DND-41 (cell line): ENCODE data around the gene SPTBN5.

ENCODE experiments used
- CTCF ChIP-seq: IDR thresholded peaks from 2 replicates; pipeline ENCODE4 v1.5.1; 2012; ENCODE audit warnings: borderline replicate concordance, low read length, moderate library complexity, mild to moderate bottlenecking; ENCODE audit not compliant: poor library complexity, severe bottlenecking; ENCODE audit errors: extremely low read depth
- EZH2 ChIP-seq: IDR thresholded peaks from 3 replicates; pipeline ENCODE4 v1.6.1; 2012; ENCODE audit warnings: borderline replicate concordance, low read depth, mild to moderate bottlenecking, moderate library complexity, low read length, inconsistent platforms; ENCODE audit not compliant: severe bottlenecking

GRCh38 chr15:41809526-41810220, 84.2 kb downstream of the SPTBN5 start:
- TF ChIP-seq CTCF: no peak
- TF ChIP-seq EZH2: no peak
